HG03060 (cell line): ENCODE measurements around the gene GALNT2.

ENCODE experiments used
- ATAC-seq: cut with Tn5 transposase; IDR thresholded peaks from one replicate; pipeline ENCODE4 v1.9.1; 2021; ENCODE audit warnings: low read depth, moderate number of reproducible peaks; ENCODE audit not compliant: unreplicated experiment

GALNT2 gene

GRCh38 chr1:230303822-230304221, 236.8 kb downstream of the GALNT2 start:
- no peak for ATAC-seq

- peak; percentile 67 for ATAC-seq
Measured at GRCh38 chr1:230306169-230306568, 239.1 kb downstream of the GALNT2 start.

- ATAC-seq, result no peak
Measured at GRCh38 chr1:230307213-230307612, 240.2 kb downstream of the GALNT2 start.

- no peak for ATAC-seq
Measured at GRCh38 chr1:230308039-230308438, 241.0 kb downstream of the GALNT2 start.

- ATAC-seq, result no peak
Measured at GRCh38 chr1:230308821-230309220, 241.8 kb downstream of the GALNT2 start.

- no peak for ATAC-seq
Measured at GRCh38 chr1:230309646-230310177, 242.7 kb downstream of the GALNT2 start.

GRCh38 chr1:230310381-230311163, 243.5 kb downstream of the GALNT2 start:
- no peak for ATAC-seq

GRCh38 chr1:230312676-230313075, 245.6 kb downstream of the GALNT2 start:
- ATAC-seq, result no peak

GRCh38 chr1:230313453-230314141, 246.6 kb downstream of the GALNT2 start:
- ATAC-seq, result no peak

- ATAC-seq, result no peak
Measured at GRCh38 chr1:230314142-230314470, 247.1 kb downstream of the GALNT2 start.

- ATAC-seq, result no peak
Measured at GRCh38 chr1:230315099-230315498, 248.1 kb downstream of the GALNT2 start.

GRCh38 chr1:230316864-230317745, 250.1 kb downstream of the GALNT2 start:
- ATAC-seq, result no peak

GRCh38 chr1:230317823-230318819, 251.1 kb downstream of the GALNT2 start:
- ATAC-seq, result no peak

GRCh38 chr1:230319014-230319747, 252.1 kb downstream of the GALNT2 start:
- no peak for ATAC-seq

GRCh38 chr1:230320804-230321203, 253.8 kb downstream of the GALNT2 start:
- no peak for ATAC-seq

GRCh38 chr1:230321341-230321740, 254.3 kb downstream of the GALNT2 start:
- no peak for ATAC-seq

GRCh38 chr1:230321741-230322420, 254.8 kb downstream of the GALNT2 start:
- ATAC-seq, result no peak

- no peak for ATAC-seq
Measured at GRCh38 chr1:230322421-230322756, 255.4 kb downstream of the GALNT2 start.
